Osteocyte (in vitro differentiated cells): ENCODE measurements around the gene IQCH. TPM values are rescaled to one million over a fixed set of nuclear protein-coding genes. Genes with fewer than 3 reads are reported as not detected.

Source experiments
- DNase-seq: peaks from one replicate; pipeline ENCODE4 v3.0.0; 2021; ENCODE audit warnings: mixed read lengths; ENCODE audit not compliant: unreplicated experiment; ENCODE audit errors: extremely low spot score
- H3K27ac Mint-ChIP-seq: one replicate; pipeline ENCODE4 v1.8.0; 2021; ENCODE audit warnings: mild to moderate bottlenecking, mixed read lengths; ENCODE audit not compliant: unreplicated experiment
- H3K27me3 Mint-ChIP-seq: one replicate; pipeline ENCODE4 v1.8.0; 2021; ENCODE audit warnings: mixed read lengths; ENCODE audit not compliant: unreplicated experiment
- H3K36me3 Mint-ChIP-seq: one replicate; pipeline ENCODE4 v1.8.0; 2021; ENCODE audit warnings: mixed read lengths; ENCODE audit not compliant: unreplicated experiment
- H3K4me1 Mint-ChIP-seq: one replicate; pipeline ENCODE4 v1.8.0; 2021; ENCODE audit warnings: mixed read lengths; ENCODE audit not compliant: unreplicated experiment
- H3K4me3 Mint-ChIP-seq: one replicate; pipeline ENCODE4 v1.8.0; 2021; ENCODE audit warnings: mild to moderate bottlenecking, moderate library complexity, mixed read lengths; ENCODE audit not compliant: unreplicated experiment
- H3K9me3 Mint-ChIP-seq: one replicate; pipeline ENCODE4 v1.8.0; 2021; ENCODE audit warnings: mixed read lengths; ENCODE audit not compliant: unreplicated experiment
- total RNA-seq: library from RNA; stranded (reverse); gene quantifications from 2 replicates; pipeline ENCODE4 v1.2.1, GENCODE V29; 2021
- TF ChIP-seq, protein P1 (sequence below): fragments of 200-600 bp; sonication (generic); IDR thresholded peaks from 2 replicates; pipeline ENCODE4 v1.5.0; 2021; ENCODE audit warnings: antibody characterized with exemption, mild to moderate bottlenecking, moderate library complexity

IQCH gene
- total RNA-seq, 1 donor from 2014 or later = 2.0 TPM

DNA sequence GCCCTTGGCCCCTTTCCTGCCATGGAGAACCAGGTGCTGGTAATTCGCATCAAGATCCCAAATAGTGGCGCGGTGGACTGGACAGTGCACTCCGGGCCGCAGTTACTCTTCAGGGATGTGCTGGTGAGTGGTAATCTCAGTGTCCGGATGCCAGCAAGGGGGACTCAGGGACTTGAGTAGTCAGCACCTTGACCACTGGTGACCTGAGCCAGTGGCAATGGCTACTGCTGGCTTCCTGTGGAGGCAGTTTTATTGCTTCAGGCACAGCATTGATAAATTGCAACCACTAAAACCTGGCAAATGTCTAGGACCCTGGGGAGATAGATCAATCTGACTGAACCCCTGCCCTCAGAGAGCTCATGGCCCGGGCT lies 288.7 kb downstream of the IQCH start:
- Mint-ChIP-seq H3K4me1 (peaks cover 38% of the 10 kb centered on the region), H3K27me3 (no peaks in the 10 kb centered on the region), H3K4me3 (peak overlapping the region; percentile 86), H3K27ac (peak overlapping the region; percentile 80), H3K9me3 (no peaks in the 10 kb centered on the region), H3K36me3 (peaks cover 8% of the 10 kb centered on the region)
- no peak for DNase-seq
- TF ChIP-seq, protein P1, sequence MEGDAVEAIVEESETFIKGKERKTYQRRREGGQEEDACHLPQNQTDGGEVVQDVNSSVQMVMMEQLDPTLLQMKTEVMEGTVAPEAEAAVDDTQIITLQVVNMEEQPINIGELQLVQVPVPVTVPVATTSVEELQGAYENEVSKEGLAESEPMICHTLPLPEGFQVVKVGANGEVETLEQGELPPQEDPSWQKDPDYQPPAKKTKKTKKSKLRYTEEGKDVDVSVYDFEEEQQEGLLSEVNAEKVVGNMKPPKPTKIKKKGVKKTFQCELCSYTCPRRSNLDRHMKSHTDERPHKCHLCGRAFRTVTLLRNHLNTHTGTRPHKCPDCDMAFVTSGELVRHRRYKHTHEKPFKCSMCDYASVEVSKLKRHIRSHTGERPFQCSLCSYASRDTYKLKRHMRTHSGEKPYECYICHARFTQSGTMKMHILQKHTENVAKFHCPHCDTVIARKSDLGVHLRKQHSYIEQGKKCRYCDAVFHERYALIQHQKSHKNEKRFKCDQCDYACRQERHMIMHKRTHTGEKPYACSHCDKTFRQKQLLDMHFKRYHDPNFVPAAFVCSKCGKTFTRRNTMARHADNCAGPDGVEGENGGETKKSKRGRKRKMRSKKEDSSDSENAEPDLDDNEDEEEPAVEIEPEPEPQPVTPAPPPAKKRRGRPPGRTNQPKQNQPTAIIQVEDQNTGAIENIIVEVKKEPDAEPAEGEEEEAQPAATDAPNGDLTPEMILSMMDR = no peak

DNA sequence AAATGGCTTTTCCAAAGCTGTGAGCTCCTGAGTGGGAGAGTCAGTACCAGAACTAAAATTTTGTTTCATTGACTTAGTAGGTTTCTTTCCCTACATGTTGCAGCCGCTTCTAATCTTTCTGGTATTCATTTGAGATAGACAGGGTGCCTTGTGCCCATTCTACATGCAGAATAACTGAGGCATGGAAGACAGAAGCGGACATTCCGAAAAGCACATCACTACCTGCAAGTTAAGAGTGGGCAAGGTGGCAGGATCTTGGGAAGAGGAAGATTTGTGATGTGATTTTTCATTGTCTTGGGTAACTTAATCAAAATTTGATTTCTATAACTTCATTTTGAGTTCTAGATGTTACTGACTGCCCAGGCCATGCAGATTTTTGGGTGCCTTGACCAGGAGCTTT lies 289.9 kb downstream of the IQCH start:
- H3K4me3 Mint-ChIP-seq = peak overlapping the region; percentile 3
- peaks cover 8% of the 10 kb centered on the region for H3K36me3 Mint-ChIP-seq
- peaks cover 49% of the 10 kb centered on the region for H3K4me1 Mint-ChIP-seq
- no peak overlapping the region for H3K27ac Mint-ChIP-seq
- no peak for DNase-seq
- no peaks in the 10 kb centered on the region for H3K9me3 Mint-ChIP-seq
- TF ChIP-seq, protein P1 = no peak
- no peaks in the 10 kb centered on the region for H3K27me3 Mint-ChIP-seq

DNA sequence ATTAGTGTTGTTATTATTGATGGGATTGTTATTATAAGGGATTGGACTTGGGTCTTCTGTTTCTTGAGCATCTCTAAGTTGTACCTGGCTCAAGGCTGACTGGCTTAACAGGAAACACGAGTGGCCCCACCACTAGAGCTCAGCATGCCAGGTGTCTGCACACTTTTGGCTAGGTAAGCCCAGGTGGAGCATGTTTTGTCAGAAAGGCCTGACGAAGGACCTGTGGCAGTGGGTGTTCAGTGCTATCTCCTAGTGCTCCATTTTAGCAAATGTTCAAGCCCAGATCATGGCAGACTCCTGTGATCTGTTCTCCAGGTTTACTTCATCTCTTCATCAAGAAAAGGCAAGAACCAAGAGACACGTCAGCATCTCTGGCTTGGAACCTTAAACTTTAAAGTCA lies 291.3 kb downstream of the IQCH start:
- DNase-seq = no peak
- H3K9me3 Mint-ChIP-seq = no peaks in the 10 kb centered on the region
- peaks cover 8% of the 10 kb centered on the region for H3K36me3 Mint-ChIP-seq
- H3K27ac Mint-ChIP-seq = no peak overlapping the region
- no peaks in the 10 kb centered on the region for H3K27me3 Mint-ChIP-seq
- no peak overlapping the region for H3K4me3 Mint-ChIP-seq
- peaks cover 61% of the 10 kb centered on the region for H3K4me1 Mint-ChIP-seq
- TF ChIP-seq, protein P1 = no peak

DNA sequence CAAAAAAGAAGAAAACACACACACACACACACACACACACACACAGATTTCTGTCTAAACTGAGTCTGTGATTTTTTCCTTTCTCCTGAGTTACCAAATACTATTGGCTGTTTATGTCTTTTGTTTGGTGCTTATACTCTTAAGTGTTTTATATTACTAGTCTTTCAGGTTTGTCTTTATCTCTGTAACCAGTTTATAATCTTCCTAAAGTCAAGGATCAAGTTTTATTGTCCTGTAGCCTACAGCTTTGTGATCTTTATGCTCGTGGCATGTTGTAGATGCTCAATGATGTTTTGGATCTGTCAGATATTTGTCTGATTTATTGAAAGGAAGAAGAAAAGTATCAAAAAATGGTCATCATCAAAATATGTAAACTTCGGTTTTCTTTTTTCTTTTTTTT lies 292.5 kb downstream of the IQCH start:
- TF ChIP-seq, protein P1 = no peak
- Mint-ChIP-seq H3K36me3 (peaks cover 12% of the 10 kb centered on the region), H3K4me1 (peaks cover 52% of the 10 kb centered on the region), H3K27ac (no peak overlapping the region), H3K4me3 (no peak overlapping the region), H3K27me3 (no peaks in the 10 kb centered on the region), H3K9me3 (no peaks in the 10 kb centered on the region)
- no peak for DNase-seq

DNA sequence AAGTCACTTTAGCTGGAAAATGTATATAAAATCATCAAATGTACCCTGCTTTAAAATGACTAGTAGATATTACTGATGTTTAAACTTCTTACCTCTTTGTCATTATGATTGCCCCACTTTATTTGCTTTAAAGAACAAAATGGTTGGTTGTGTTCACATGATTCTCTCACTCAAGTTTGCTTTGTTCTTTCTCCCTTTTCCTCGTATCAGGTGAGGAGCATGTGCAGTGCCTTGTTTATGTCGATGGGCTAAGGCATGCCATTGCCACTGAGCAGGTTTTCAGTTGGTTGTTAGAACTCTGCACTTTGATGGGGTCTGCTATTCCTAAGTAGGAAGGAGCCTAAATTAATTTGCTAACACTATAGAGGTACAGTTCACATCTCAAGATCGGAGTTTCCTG lies 293.2 kb downstream of the IQCH start:
- Mint-ChIP-seq H3K4me1 (peaks cover 52% of the 10 kb centered on the region), H3K27me3 (no peaks in the 10 kb centered on the region), H3K36me3 (peaks cover 12% of the 10 kb centered on the region), H3K4me3 (no peak overlapping the region), H3K27ac (peak overlapping the region; percentile 74), H3K9me3 (no peaks in the 10 kb centered on the region)
- TF ChIP-seq, protein P1 = no peak
- DNase-seq = no peak
